Daoy (cell line): ENCODE results near the gene OSBP2. TPM values are rescaled to one million over a fixed set of nuclear protein-coding genes. Genes with fewer than 3 reads are reported as not detected.

Experiments
- DNase-seq: peaks from one replicate; pipeline ENCODE4 v3.0.0-alpha.2; 2015; ENCODE audit warnings: low read depth
- total RNA-seq: library from RNA; depleted of rRNA; stranded (reverse); fragments of >200 nt; shearing (Covaris generic); gene quantifications from 2 replicates; pipeline ENCODE4 v1.2.3, GENCODE V29; 2014; rRNA removed

The OSBP2 gene
- total RNA-seq, 1 experiment from 2014 or later: 0.97 TPM

- no peak for DNase-seq
Observed at GRCh38 chr22:30933457-30933856, 238.8 kb downstream of the OSBP2 start.

DNA sequence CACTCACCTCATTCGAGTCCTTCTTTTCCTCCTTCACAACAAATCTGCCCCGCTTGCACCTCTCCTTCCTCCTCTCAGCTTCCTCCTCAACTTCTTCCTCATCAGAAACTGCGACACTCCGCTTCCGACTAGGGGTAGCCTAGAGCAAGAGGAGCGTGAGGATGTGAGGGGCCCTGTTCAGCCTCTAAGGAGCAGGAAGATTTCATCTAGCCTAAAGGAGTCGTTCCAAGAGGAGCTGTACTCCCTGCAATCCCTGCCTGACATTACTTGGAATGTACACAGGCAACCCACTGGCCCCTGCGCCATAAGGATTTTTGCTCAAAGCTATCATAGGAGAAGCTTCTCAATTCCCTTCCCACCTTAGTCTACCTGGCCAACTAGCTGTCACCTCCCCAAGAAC lies 239.4 kb downstream of the OSBP2 start:
- DNase-seq: no peak

DNA sequence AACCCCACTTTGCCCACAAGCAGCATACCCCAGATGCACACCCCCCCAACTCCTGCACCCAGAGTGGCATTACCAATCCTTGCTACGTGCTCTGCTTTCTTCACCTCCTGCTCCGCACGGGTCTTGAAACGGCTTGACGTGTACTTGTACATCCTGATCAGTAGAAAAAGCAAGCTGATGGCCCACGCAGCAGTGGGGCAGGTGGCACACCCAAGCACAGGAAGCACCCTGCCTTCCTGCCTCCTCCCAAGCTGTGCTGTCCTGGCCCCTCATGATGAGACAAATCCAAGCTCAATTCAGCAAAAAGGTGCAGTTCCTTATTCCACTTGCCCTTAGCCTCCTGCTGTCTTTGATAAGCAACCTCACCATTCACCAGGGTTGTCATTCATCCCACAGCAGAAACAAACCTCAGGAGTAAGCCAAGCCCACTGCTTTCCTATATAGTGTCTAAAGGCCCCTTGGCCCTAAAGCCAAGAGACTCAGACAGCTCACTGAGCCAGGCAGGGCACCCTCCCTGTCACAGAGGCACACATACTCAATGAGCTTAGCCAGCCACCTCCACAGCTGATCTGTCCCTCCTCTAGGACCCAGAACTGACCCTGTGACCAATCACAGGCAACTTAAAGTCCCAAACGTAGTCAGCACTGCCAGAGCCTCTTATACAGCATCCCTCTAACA lies 246.2 kb downstream of the OSBP2 start:
- DNase-seq: no peak

DNA sequence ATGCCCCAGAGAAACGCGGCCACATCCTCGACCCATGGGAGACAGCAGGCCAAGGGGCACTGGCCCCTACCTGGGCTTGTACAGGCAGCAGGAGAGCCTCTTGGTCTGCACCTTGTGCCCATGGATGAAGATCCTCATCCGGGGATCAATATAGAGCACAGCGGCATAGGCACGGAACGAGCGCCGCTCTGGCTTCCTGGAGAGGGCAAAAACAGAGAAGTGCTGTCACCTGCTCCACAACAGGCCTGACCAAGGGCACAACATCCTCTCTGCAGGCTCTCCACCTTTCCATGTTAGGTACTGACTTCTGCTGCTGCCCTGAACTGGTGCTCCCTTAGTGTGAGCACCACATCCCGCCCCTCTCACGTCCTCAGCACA lies 246.7 kb downstream of the OSBP2 start:
- DNase-seq: no peak

DNA sequence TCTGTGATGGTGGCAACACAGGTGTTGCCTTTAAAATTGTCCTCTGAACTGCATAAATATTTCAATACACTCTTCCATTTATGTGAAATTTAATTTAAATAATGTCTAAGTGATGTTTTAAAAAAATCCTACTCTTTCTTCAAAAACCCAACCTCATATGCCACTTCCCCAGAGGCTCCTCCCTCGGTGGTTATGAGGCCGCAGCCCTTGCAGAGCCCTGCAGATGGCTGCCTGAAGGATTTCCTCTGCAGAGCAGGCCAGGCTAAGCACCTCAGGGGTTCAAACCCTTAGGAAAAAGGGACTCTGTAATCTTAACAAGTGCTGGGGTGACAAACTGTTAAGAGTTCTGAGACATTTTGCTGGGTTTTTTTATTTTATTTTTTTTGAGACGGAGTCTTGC lies 248.7 kb downstream of the OSBP2 start:
- DNase-seq: no peak

DNA sequence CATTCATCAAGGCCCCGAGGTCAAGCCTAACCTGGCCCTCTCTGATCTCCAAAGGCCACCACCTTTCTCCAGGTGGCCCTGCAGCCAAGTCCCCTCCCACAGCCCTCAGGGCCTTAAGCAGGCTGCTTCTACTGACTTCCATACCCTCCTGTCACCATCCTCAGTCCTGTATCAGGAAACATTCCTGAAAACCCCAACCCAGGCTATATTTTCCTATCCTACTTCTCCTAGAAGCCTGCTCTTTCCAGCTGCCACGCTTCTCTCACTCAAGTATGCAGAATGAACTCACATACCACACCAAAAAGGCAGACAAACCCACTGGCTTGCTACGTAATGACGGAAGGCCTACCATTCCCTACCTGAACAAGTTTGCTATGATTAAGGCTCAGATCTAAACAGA lies 250.3 kb downstream of the OSBP2 start:
- DNase-seq: no peak

DNA sequence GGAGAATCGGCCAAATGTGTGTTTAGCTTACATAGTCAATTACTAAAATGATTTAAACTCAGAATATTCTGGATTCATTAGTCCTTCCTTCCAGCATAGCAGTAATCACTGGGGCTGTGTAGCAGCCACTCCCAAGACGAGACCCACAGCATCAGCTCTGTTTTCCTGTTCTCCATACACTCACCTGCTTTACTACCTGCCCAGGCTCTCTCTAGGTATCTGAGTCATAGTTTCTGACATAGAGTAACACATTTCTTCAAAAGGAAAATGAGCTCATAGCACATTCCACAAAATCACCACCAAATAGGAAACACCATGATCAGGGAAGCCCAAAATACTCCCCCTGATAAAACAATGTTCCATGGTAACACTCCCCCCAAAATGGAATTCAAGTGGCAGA lies 251.0 kb downstream of the OSBP2 start:
- DNase-seq: no peak

DNA sequence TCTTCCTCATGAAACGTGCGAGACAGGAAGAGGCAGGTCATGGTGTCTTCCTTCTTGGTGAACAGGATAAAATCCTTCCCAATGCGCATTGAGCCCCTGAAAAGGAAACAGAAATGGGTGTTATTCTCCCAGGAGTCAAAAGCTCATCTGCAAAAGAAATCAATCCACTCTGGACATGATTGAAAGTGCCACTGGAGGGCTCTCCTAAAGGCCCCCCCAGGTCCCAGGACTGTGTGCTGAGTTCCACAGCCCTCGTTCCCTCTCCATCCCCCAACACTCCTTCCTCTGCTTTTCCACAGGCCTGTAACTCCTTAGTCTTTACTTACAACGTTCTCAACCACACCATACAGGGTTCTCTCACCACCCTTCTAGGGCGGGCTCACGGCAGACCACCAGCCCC lies 251.7 kb downstream of the OSBP2 start:
- no peak for DNase-seq

- DNase-seq: no peak
Observed at GRCh38 chr22:30947173-30947815, 252.6 kb downstream of the OSBP2 start.

DNA sequence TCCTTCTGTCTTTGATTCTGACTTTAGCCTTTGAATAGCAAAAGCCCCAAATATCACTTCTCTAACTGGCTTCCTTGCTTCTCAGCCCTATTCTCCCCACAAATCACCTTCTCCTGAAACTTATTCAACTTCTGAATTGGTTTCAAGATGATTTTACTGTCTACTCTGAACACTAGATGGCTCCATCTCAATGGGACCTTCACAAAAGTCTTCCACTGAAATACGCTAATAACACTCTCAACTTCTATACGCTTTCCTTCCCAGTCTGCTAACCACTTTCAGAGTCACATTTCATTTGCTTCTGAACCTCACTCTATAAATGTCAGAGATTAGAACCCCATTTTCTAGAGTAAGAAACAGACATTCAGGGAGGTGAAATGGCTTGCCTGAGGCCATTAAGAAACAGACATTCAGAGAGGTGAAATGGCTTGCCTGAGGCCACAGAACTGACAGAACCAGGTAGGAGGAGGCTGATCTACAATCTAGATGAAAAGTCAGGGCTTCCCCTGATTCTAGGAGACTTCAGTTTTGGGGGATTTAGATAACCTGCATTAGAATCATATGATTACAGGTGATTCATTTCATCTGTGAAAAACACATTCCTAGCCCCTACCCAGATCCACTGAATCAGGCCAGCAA lies 253.3 kb downstream of the OSBP2 start:
- no peak for DNase-seq

DNA sequence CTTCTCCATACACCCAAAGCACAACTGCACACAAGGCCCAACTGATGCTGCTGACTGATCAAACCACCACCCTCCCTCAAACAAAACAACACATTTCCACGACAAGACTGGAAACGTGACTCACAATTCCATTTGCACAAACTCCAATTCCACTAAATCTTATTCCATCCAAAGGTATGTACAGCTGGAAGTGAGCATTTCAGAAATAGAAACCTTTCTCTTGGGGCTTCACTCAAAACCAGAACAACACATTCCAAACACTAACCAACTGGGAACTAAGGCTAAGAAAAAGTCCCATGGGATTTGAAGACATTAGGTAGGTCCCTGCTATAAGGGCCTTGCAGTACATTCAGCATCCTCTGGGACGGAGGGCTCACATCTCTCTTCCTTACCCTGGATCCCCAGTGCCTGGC lies 254.3 kb downstream of the OSBP2 start:
- DNase-seq: no peak

GRCh38 chr22:30949934-30950660 lies 255.4 kb downstream of the OSBP2 start:
- DNase-seq: no peak

- no peak for DNase-seq
Observed at GRCh38 chr22:30953206-30953605, 258.5 kb downstream of the OSBP2 start.

DNA sequence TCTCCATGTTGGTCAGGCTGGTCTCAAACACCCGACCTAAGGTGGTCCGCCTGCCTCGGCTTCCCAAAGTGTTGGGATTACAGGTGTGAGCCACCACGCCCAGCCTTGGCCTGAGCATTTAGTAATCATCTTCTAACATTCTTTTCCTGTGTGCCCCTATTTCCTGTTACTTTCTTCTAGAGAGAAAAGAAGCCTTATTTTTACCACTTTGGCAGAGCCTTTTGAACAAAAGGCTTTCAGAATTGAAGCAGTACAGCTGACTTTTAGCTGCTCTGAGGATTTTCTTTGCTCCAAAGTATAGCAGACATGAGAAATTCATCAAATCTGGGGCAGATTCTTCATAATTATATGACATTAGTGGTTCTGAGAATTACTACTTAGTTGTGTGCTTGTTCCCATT lies 260.5 kb downstream of the OSBP2 start:
- no peak for DNase-seq

Other genes with a start within 250 kb of the OSBP2 start
- gene SEC14L3, start 222.9 kb upstream of the OSBP2 start, total RNA-seq: not detected in 2 replicates
- 0.09 and 0.17 TPM in 2 replicates for gene SEC14L4, start 189.2 kb upstream of the OSBP2 start, total RNA-seq
- 0.03 and 0.06 TPM in 2 replicates for gene SEC14L6, start 148.1 kb upstream of the OSBP2 start, total RNA-seq
- 0.12 and 0.29 TPM in 2 replicates for gene GAL3ST1, start 120.2 kb upstream of the OSBP2 start, total RNA-seq
- 162 and 172 TPM in 2 replicates for gene PES1, start 103.0 kb upstream of the OSBP2 start, total RNA-seq
- gene TCN2, start 87.7 kb upstream of the OSBP2 start, total RNA-seq: 0.12 and 2.0 TPM in 2 replicates
- gene SLC35E4, start 59.1 kb upstream of the OSBP2 start, total RNA-seq: 8.2 and 11.4 TPM in 2 replicates
- 4.3 and 7.0 TPM in 2 replicates for gene DUSP18, start 27.0 kb upstream of the OSBP2 start, total RNA-seq